IMR-90 (cell line): Measurements from ENCODE around the gene DEPDC5. TPM values are rescaled to one million over a fixed set of nuclear protein-coding genes. Genes with fewer than 3 reads are reported as not detected.

Source experiments
- ATAC-seq: fragments of 200-7000 bp; cut with Tn5 transposase; 2 replicates; pipeline ENCODE4 v1.9.1; 2020; ENCODE audit warnings: low read depth, mild to moderate bottlenecking, moderate library complexity
- BruUV-seq: library from RNA; stranded (reverse); fragments of 400-500 nt; replicated peaks from 2 replicates; lab custom pipeline; 2021; lab: Mats Ljungman, UMichigan
- CTCF ChIA-PET: fragments of 300-600 bp; formaldehyde crosslinking; extraction: SDS; loops from one replicate; lab custom pipeline; 2021; ENCODE audit warnings: antibody characterized with exemption; lab: Yijun Ruan, JAX
- POLR2A ChIA-PET: fragments of 300-600 bp; sonication (Branson Sonifier 250); formaldehyde crosslinking; loops from one replicate; lab custom pipeline; 2022; ENCODE audit warnings: antibody characterized with exemption; ENCODE audit not compliant: unreplicated experiment; lab: Charles Lee
- DNase-seq: peaks from one replicate; pipeline ENCODE4 v3.0.0; 2013
- H2AFZ ChIP-seq: replicated peaks from 2 replicates; pipeline ENCODE3; 2013; ENCODE audit warnings: low read length, mild to moderate bottlenecking; ENCODE audit not compliant: poor library complexity
- H2AK5ac ChIP-seq: 2 replicates; pipeline ENCODE4 v1.6.1; 2013; ENCODE audit warnings: low read depth, low read length, inconsistent platforms
- H2AK9ac ChIP-seq: replicated peaks from 2 replicates; pipeline ENCODE3; 2013; ENCODE audit warnings: mild to moderate bottlenecking, low read depth, low read length, moderate library complexity; ENCODE audit not compliant: poor library complexity
- H2BK120ac ChIP-seq: 2 replicates; pipeline ENCODE4 v1.6.1; 2013; ENCODE audit warnings: low read depth, low read length, inconsistent platforms
- H2BK15ac ChIP-seq: 3 replicates; pipeline ENCODE4 v1.6.1; 2013; ENCODE audit warnings: low read depth, low read length, inconsistent platforms
- H2BK20ac ChIP-seq: 2 replicates; pipeline ENCODE4 v1.6.1; 2013; ENCODE audit warnings: low read depth, mild to moderate bottlenecking, inconsistent platforms, low read length, moderate library complexity
- H2BK5ac ChIP-seq: 2 replicates; pipeline ENCODE4 v1.6.1; 2013; ENCODE audit warnings: mild to moderate bottlenecking, low read depth, low read length, inconsistent platforms; ENCODE audit not compliant: poor library complexity, severe bottlenecking
- H3K14ac ChIP-seq: replicated peaks from 2 replicates; pipeline ENCODE4 v1.6.1; 2013; ENCODE audit warnings: low read depth, low read length, inconsistent platforms
- H3K18ac ChIP-seq: 2 replicates; pipeline ENCODE4 v1.6.1; 2013; ENCODE audit warnings: low read depth, low read length, control low read depth
- H3K23ac ChIP-seq: 2 replicates; pipeline ENCODE4 v1.6.1; 2013; ENCODE audit warnings: low read depth, low read length, inconsistent platforms
- H3K27ac ChIP-seq: 2 replicates; pipeline ENCODE4 v1.5.1; 2013; ENCODE audit warnings: mild to moderate bottlenecking, control low read depth, low read length; ENCODE audit not compliant: insufficient read depth
- H3K27me3 ChIP-seq: 2 replicates; pipeline ENCODE4 v1.6.1; 2013; ENCODE audit warnings: low read length; ENCODE audit not compliant: control insufficient read depth, insufficient read depth
- H3K36me3 ChIP-seq: 2 replicates; pipeline ENCODE4 v1.6.1; 2013; ENCODE audit warnings: low read length, mixed read lengths; ENCODE audit not compliant: control insufficient read depth, insufficient read depth
- H3K4ac ChIP-seq: 2 replicates; pipeline ENCODE4 v1.6.1; 2013; ENCODE audit warnings: low read depth, low read length, inconsistent platforms
- H3K4me1 ChIP-seq: 2 replicates; pipeline ENCODE4 v1.6.1; 2013; ENCODE audit warnings: low read length, mixed read lengths; ENCODE audit not compliant: control insufficient read depth, insufficient read depth
- H3K4me2 ChIP-seq: 2 replicates; pipeline ENCODE4 v1.6.1; 2013; ENCODE audit warnings: low read depth, mild to moderate bottlenecking, control low read depth, low read length, moderate library complexity
- H3K4me3 ChIP-seq: 2 replicates; pipeline ENCODE4 v1.5.1; 2013; ENCODE audit warnings: low read depth, mild to moderate bottlenecking, control low read depth, low read length, moderate library complexity; ENCODE audit not compliant: insufficient read depth
- H3K56ac ChIP-seq: 2 replicates; pipeline ENCODE4 v1.6.1; 2013; ENCODE audit warnings: low read length, inconsistent platforms; ENCODE audit not compliant: insufficient read depth; ENCODE audit errors: extremely low read depth
- H3K79me1 ChIP-seq, 2 experiments: 2 replicates each; pipeline ENCODE4 v1.6.1; 2013; ENCODE audit warnings: low read length in 2 of 2, inconsistent platforms in 1 of 2, low read depth in 1 of 2
- H3K9ac ChIP-seq: 2 replicates; pipeline ENCODE4 v1.6.1; 2013; ENCODE audit warnings: low read depth, low read length, control low read depth
- H3K9me1 ChIP-seq: 2 replicates; pipeline ENCODE4 v1.6.1; 2013; ENCODE audit warnings: low read length, inconsistent platforms; ENCODE audit not compliant: insufficient read depth
- H3K9me3 ChIP-seq: 2 replicates; pipeline ENCODE4 v1.6.1; 2013; ENCODE audit warnings: low read length; ENCODE audit not compliant: control insufficient read depth, insufficient read depth
- H4K20me1 ChIP-seq: 2 replicates; pipeline ENCODE4 v1.6.1; 2013; ENCODE audit warnings: low read length, inconsistent platforms; ENCODE audit not compliant: insufficient read depth
- H4K5ac ChIP-seq: 2 replicates; pipeline ENCODE4 v1.6.1; 2013; ENCODE audit warnings: mild to moderate bottlenecking, low read depth, low read length, control low read depth
- H4K8ac ChIP-seq, 2 experiments: 2 replicates each; pipeline ENCODE4 v1.6.1; 2013; ENCODE audit warnings: low read depth in 2 of 2, low read length in 2 of 2, control low read depth in 1 of 2, inconsistent platforms in 1 of 2
- H4K91ac ChIP-seq: 2 replicates; pipeline ENCODE4 v1.6.1; 2013; ENCODE audit warnings: low read depth, low read length, inconsistent platforms; ENCODE audit not compliant: insufficient read depth
- POLR2A ChIP-seq: IDR thresholded peaks from 2 replicates; pipeline ENCODE4 v1.6.1; 2012; ENCODE audit warnings: mild to moderate bottlenecking, low read depth, low read length
- WGBS, 2 experiments: methylation state at CpG; one replicate each; pipeline versions ENCODE4 v1.1.5 to v1.1.7; 2013; ENCODE audit warnings: missing lambda C conversion rate in 2 of 2; ENCODE audit not compliant: insufficient read length in 1 of 2; ENCODE audit errors: extremely low coverage in 2 of 2; 5-methylcytosine and 5-hydroxymethylcytosine counted together
- dilution Hi-C: fragments of 300-500 bp; cut with HindIII; formaldehyde crosslinking; loops from one replicate; pipeline ENCODE4 v1.14.3; 2018; ENCODE audit warnings: low sequenced_read_pairs; ENCODE audit not compliant: unreplicated experiment
- in situ Hi-C: fragments of 300-500 bp; cut with MboI; formaldehyde crosslinking; loops from 3 replicates; pipeline ENCODE4 v1.14.3; 2019; ENCODE audit warnings: low sequenced_read_pairs, inconsistent platforms, mixed read lengths
- intact Hi-C: fragments of 100-400 bp; cut with micrococcal nuclease; formaldehyde crosslinking; loops from 2 replicates; pipeline ENCODE4 v1.10.0; 2022
- polyA plus RNA-seq, 3 experiments: library from polyadenylated mRNA; depleted of rRNA; stranded (reverse); fragments of >200 nt; gene quantifications; 2 replicates each; pipeline ENCODE4 v1.2.3, GENCODE V29; 2012; ENCODE audit warnings: low replicate concordance in 1 of 3
- total RNA-seq: library from RNA; depleted of rRNA; stranded (reverse); fragments of >200 nt; gene quantifications from 2 replicates; pipeline ENCODE4 v1.2.3, GENCODE V29; 2012

The DEPDC5 gene
- total and polyA plus RNA-seq, 2 of the 4 experiments (the other 2 are of a cell fraction) = 6.6 to 12.9 TPM

DNA sequence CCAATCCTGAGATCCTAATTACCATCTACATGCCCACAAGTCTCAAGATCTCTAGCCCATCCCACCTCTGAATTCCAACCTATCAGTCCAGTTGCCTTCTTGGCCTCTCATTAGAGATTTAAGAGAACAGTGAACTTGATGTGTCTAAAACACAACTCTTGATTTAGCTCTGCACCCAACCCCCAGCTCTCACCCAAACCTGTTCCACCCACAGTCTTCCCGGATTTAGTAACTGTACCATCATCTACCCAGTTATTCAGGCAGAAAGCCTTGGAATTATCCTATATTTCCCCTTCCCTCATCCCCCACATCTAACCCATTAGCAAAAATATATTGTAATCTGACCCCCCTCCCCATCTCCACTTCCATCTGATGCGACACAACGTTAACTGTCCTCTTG is 166.5 kb downstream of the DEPDC5 start:
- dilution Hi-C loops = no loop called here
- in situ Hi-C loops = no loop called here
- BruUV-seq = no TSS peak

More for the DNA sequence above, 166.5 kb downstream of the DEPDC5 start:
- Histone ChIP-seq H3K56ac (no peak overlapping the region), H3K36me3 (no peaks in the 10 kb centered on the region), H4K20me1 (no peaks in the 10 kb centered on the region), H4K5ac (no peak overlapping the region), H2AK9ac (no peak overlapping the region), H2BK120ac (no peak overlapping the region), H3K79me1 (no peaks in the 10 kb centered on the region), H3K4me2 (no peak overlapping the region), H3K9me3 (no peaks in the 10 kb centered on the region), H3K4ac (no peak overlapping the region), H3K9me1 (0 out of 2 replicates have a peak, but pooled peaks cover 4% of the 10 kb centered on the region), H4K91ac (no peak overlapping the region), H3K9ac (no peak overlapping the region), H2BK5ac (no peak overlapping the region), H3K4me3 (no peak overlapping the region), H4K8ac (no peak overlapping the region), H2BK20ac (no peak overlapping the region), H2BK15ac (no peak overlapping the region), H2AK5ac (no peak overlapping the region), H3K14ac (no peak overlapping the region), H3K27me3 (peaks cover 3% of the 10 kb centered on the region; the same call in 1 of the 2 replicates), H3K23ac (no peak overlapping the region), H2AFZ (no peak overlapping the region), H3K4me1 (no peaks in the 10 kb centered on the region), H3K27ac (no peak overlapping the region), H3K18ac (no peak overlapping the region)
- ATAC-seq (no peak), DNase-seq (no peak)
- WGBS, 2 experiments = 83% methylated on average over 3 of the region's 3 CpGs; no CpG with 5 or more reads in 1 of the 2 experiments
- CTCF ChIA-PET = no interaction called here
- POLR2A ChIA-PET = no interaction called here
- intact Hi-C loops = loop anchor here (5.0 kb wide), 1 partner anchor 97 kb away; no protein-coding TSS in a partner anchor
- TF ChIP-seq POLR2A = no peak
